GM23338 (cell line): Measurements from ENCODE around the gene SLC40A1.

Source experiments
- CREB1 ChIP-seq: fragments of 250-450 bp; sonication (Bioruptor Pico); IDR thresholded peaks from 2 replicates; pipeline ENCODE4 v1.5.0; 2020; ENCODE audit warnings: low read depth, mild to moderate bottlenecking, moderate library complexity
- TF ChIP-seq, protein P1 (sequence below): fragments of 250-450 bp; sonication (Bioruptor Pico); IDR thresholded peaks from 2 replicates; pipeline ENCODE4 v1.5.0; 2020; ENCODE audit warnings: mild to moderate bottlenecking, moderate library complexity
- TF ChIP-seq, protein P2 (sequence below), 2 experiments: fragments of 200-600 bp in 1 of 2; sonication (generic) in 1 of 2; conservative IDR thresholded peaks; 2 replicates each; pipeline versions ENCODE4 v1.5.1 to v1.6.1; 2016 to 2017; ENCODE audit warnings: antibody characterized with exemption in 2 of 2, low read depth in 2 of 2, mild to moderate bottlenecking in 2 of 2, moderate library complexity in 1 of 2

DNA sequence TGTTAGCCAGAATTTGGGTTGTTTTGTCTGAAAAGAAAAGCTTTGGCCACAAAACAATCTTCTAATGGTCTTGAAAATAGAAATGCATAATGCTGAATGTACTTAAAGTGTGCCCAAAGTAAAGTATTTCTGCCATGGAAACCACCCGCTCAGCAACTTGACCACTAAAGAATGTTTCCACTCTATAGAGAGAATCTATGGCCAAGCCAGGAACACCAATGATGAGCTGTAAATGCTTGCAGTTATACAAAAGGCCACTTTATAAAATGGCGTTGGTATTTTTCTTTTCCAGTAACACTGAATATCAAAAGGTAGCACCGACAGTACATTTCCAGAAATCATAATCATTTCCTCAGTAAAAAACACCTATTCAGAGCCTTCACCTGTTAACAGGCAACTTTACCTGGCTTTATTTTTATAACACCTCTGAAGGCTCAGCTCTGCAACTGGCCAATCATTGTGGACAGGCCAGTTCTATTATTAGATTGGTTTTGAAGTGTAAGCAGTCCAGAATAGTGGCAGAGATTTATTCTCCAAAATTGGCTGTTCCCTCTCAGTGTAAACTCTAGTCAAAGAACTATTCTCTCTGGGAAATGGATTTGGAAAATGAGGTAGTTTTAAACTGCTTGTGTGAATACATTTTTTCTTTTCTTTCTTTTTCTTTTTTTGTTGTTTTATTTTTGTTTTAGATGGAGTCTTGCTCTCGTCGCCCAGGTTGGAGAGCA, 36.1 kb downstream of the SLC40A1 start:
- TF ChIP-seq, protein P1, sequence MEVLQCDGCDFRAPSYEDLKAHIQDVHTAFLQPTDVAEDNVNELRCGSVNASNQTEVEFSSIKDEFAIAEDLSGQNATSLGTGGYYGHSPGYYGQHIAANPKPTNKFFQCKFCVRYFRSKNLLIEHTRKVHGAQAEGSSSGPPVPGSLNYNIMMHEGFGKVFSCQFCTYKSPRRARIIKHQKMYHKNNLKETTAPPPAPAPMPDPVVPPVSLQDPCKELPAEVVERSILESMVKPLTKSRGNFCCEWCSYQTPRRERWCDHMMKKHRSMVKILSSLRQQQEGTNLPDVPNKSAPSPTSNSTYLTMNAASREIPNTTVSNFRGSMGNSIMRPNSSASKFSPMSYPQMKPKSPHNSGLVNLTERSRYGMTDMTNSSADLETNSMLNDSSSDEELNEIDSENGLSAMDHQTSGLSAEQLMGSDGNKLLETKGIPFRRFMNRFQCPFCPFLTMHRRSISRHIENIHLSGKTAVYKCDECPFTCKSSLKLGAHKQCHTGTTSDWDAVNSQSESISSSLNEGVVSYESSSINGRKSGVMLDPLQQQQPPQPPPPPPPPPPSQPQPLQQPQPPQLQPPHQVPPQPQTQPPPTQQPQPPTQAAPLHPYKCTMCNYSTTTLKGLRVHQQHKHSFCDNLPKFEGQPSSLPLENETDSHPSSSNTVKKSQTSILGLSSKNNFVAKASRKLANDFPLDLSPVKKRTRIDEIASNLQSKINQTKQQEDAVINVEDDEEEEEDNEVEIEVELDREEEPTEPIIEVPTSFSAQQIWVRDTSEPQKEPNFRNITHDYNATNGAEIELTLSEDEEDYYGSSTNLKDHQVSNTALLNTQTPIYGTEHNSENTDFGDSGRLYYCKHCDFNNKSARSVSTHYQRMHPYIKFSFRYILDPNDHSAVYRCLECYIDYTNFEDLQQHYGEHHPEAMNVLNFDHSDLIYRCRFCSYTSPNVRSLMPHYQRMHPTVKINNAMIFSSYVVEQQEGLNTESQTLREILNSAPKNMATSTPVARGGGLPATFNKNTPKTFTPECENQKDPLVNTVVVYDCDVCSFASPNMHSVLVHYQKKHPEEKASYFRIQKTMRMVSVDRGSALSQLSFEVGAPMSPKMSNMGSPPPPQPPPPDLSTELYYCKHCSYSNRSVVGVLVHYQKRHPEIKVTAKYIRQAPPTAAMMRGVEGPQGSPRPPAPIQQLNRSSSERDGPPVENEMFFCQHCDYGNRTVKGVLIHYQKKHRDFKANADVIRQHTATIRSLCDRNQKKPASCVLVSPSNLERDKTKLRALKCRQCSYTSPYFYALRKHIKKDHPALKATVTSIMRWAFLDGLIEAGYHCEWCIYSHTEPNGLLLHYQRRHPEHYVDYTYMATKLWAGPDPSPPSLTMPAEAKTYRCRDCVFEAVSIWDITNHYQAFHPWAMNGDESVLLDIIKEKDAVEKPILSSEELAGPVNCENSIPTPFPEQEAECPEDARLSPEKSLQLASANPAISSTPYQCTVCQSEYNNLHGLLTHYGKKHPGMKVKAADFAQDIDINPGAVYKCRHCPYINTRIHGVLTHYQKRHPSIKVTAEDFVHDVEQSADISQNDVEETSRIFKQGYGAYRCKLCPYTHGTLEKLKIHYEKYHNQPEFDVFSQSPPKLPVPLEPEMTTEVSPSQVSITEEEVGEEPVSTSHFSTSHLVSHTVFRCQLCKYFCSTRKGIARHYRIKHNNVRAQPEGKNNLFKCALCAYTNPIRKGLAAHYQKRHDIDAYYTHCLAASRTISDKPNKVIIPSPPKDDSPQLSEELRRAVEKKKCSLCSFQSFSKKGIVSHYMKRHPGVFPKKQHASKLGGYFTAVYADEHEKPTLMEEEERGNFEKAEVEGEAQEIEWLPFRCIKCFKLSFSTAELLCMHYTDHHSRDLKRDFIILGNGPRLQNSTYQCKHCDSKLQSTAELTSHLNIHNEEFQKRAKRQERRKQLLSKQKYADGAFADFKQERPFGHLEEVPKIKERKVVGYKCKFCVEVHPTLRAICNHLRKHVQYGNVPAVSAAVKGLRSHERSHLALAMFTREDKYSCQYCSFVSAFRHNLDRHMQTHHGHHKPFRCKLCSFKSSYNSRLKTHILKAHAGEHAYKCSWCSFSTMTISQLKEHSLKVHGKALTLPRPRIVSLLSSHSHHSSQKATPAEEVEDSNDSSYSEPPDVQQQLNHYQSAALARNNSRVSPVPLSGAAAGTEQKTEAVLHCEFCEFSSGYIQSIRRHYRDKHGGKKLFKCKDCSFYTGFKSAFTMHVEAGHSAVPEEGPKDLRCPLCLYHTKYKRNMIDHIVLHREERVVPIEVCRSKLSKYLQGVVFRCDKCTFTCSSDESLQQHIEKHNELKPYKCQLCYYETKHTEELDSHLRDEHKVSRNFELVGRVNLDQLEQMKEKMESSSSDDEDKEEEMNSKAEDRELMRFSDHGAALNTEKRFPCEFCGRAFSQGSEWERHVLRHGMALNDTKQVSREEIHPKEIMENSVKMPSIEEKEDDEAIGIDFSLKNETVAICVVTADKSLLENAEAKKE (CRISPR knock-in tag) = no peak
- TF ChIP-seq, protein P2, sequence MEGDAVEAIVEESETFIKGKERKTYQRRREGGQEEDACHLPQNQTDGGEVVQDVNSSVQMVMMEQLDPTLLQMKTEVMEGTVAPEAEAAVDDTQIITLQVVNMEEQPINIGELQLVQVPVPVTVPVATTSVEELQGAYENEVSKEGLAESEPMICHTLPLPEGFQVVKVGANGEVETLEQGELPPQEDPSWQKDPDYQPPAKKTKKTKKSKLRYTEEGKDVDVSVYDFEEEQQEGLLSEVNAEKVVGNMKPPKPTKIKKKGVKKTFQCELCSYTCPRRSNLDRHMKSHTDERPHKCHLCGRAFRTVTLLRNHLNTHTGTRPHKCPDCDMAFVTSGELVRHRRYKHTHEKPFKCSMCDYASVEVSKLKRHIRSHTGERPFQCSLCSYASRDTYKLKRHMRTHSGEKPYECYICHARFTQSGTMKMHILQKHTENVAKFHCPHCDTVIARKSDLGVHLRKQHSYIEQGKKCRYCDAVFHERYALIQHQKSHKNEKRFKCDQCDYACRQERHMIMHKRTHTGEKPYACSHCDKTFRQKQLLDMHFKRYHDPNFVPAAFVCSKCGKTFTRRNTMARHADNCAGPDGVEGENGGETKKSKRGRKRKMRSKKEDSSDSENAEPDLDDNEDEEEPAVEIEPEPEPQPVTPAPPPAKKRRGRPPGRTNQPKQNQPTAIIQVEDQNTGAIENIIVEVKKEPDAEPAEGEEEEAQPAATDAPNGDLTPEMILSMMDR (conservative IDR thresholded peaks at IDR 0.05; ENCODE audit: low read depth in 2 of 2) = no peak
- TF ChIP-seq CREB1 = no peak
